IMR-90 (cell line): ENCODE data around the gene ELL2. TPM values are rescaled to one million over a fixed set of nuclear protein-coding genes. Genes with fewer than 3 reads are reported as not detected.
A peak's percentile ranks its signal among the peaks of the same experiment; 100 is the strongest.

Source experiments
- ATAC-seq: fragments of 200-7000 bp; cut with Tn5 transposase; 2 replicates; pipeline ENCODE4 v1.9.1; 2020; ENCODE audit warnings: low read depth, mild to moderate bottlenecking, moderate library complexity
- BruUV-seq: library from RNA; stranded (reverse); fragments of 400-500 nt; replicated peaks from 2 replicates; lab custom pipeline; 2021; lab: Mats Ljungman, UMichigan
- CTCF ChIA-PET: fragments of 300-600 bp; formaldehyde crosslinking; extraction: SDS; loops from one replicate; lab custom pipeline; 2021; ENCODE audit warnings: antibody characterized with exemption; lab: Yijun Ruan, JAX
- POLR2A ChIA-PET: fragments of 300-600 bp; sonication (Branson Sonifier 250); formaldehyde crosslinking; loops from one replicate; lab custom pipeline; 2022; ENCODE audit warnings: antibody characterized with exemption; ENCODE audit not compliant: unreplicated experiment; lab: Charles Lee
- DNase-seq: peaks from one replicate; pipeline ENCODE4 v3.0.0; 2013
- H2AFZ ChIP-seq: replicated peaks from 2 replicates; pipeline ENCODE3; 2013; ENCODE audit warnings: low read length, mild to moderate bottlenecking; ENCODE audit not compliant: poor library complexity
- H2AK5ac ChIP-seq: 2 replicates; pipeline ENCODE4 v1.6.1; 2013; ENCODE audit warnings: low read depth, low read length, inconsistent platforms
- H2AK9ac ChIP-seq: replicated peaks from 2 replicates; pipeline ENCODE3; 2013; ENCODE audit warnings: mild to moderate bottlenecking, low read depth, low read length, moderate library complexity; ENCODE audit not compliant: poor library complexity
- H2BK120ac ChIP-seq: 2 replicates; pipeline ENCODE4 v1.6.1; 2013; ENCODE audit warnings: low read depth, low read length, inconsistent platforms
- H2BK15ac ChIP-seq: 3 replicates; pipeline ENCODE4 v1.6.1; 2013; ENCODE audit warnings: low read depth, low read length, inconsistent platforms
- H2BK20ac ChIP-seq: 2 replicates; pipeline ENCODE4 v1.6.1; 2013; ENCODE audit warnings: low read depth, mild to moderate bottlenecking, inconsistent platforms, low read length, moderate library complexity
- H2BK5ac ChIP-seq: 2 replicates; pipeline ENCODE4 v1.6.1; 2013; ENCODE audit warnings: mild to moderate bottlenecking, low read depth, low read length, inconsistent platforms; ENCODE audit not compliant: poor library complexity, severe bottlenecking
- H3K14ac ChIP-seq: replicated peaks from 2 replicates; pipeline ENCODE4 v1.6.1; 2013; ENCODE audit warnings: low read depth, low read length, inconsistent platforms
- H3K18ac ChIP-seq: 2 replicates; pipeline ENCODE4 v1.6.1; 2013; ENCODE audit warnings: low read depth, low read length, control low read depth
- H3K23ac ChIP-seq: 2 replicates; pipeline ENCODE4 v1.6.1; 2013; ENCODE audit warnings: low read depth, low read length, inconsistent platforms
- H3K27ac ChIP-seq: 2 replicates; pipeline ENCODE4 v1.5.1; 2013; ENCODE audit warnings: mild to moderate bottlenecking, control low read depth, low read length; ENCODE audit not compliant: insufficient read depth
- H3K27me3 ChIP-seq: 2 replicates; pipeline ENCODE4 v1.6.1; 2013; ENCODE audit warnings: low read length; ENCODE audit not compliant: control insufficient read depth, insufficient read depth
- H3K36me3 ChIP-seq: 2 replicates; pipeline ENCODE4 v1.6.1; 2013; ENCODE audit warnings: low read length, mixed read lengths; ENCODE audit not compliant: control insufficient read depth, insufficient read depth
- H3K4ac ChIP-seq: 2 replicates; pipeline ENCODE4 v1.6.1; 2013; ENCODE audit warnings: low read depth, low read length, inconsistent platforms
- H3K4me1 ChIP-seq: 2 replicates; pipeline ENCODE4 v1.6.1; 2013; ENCODE audit warnings: low read length, mixed read lengths; ENCODE audit not compliant: control insufficient read depth, insufficient read depth
- H3K4me2 ChIP-seq: 2 replicates; pipeline ENCODE4 v1.6.1; 2013; ENCODE audit warnings: low read depth, mild to moderate bottlenecking, control low read depth, low read length, moderate library complexity
- H3K4me3 ChIP-seq: 2 replicates; pipeline ENCODE4 v1.5.1; 2013; ENCODE audit warnings: low read depth, mild to moderate bottlenecking, control low read depth, low read length, moderate library complexity; ENCODE audit not compliant: insufficient read depth
- H3K56ac ChIP-seq: 2 replicates; pipeline ENCODE4 v1.6.1; 2013; ENCODE audit warnings: low read length, inconsistent platforms; ENCODE audit not compliant: insufficient read depth; ENCODE audit errors: extremely low read depth
- H3K79me1 ChIP-seq, 2 experiments: 2 replicates each; pipeline ENCODE4 v1.6.1; 2013; ENCODE audit warnings: low read length in 2 of 2, inconsistent platforms in 1 of 2, low read depth in 1 of 2
- H3K9ac ChIP-seq: 2 replicates; pipeline ENCODE4 v1.6.1; 2013; ENCODE audit warnings: low read depth, low read length, control low read depth
- H3K9me1 ChIP-seq: 2 replicates; pipeline ENCODE4 v1.6.1; 2013; ENCODE audit warnings: low read length, inconsistent platforms; ENCODE audit not compliant: insufficient read depth
- H3K9me3 ChIP-seq: 2 replicates; pipeline ENCODE4 v1.6.1; 2013; ENCODE audit warnings: low read length; ENCODE audit not compliant: control insufficient read depth, insufficient read depth
- H4K20me1 ChIP-seq: 2 replicates; pipeline ENCODE4 v1.6.1; 2013; ENCODE audit warnings: low read length, inconsistent platforms; ENCODE audit not compliant: insufficient read depth
- H4K5ac ChIP-seq: 2 replicates; pipeline ENCODE4 v1.6.1; 2013; ENCODE audit warnings: mild to moderate bottlenecking, low read depth, low read length, control low read depth
- H4K8ac ChIP-seq, 2 experiments: 2 replicates each; pipeline ENCODE4 v1.6.1; 2013; ENCODE audit warnings: low read depth in 2 of 2, low read length in 2 of 2, control low read depth in 1 of 2, inconsistent platforms in 1 of 2
- H4K91ac ChIP-seq: 2 replicates; pipeline ENCODE4 v1.6.1; 2013; ENCODE audit warnings: low read depth, low read length, inconsistent platforms; ENCODE audit not compliant: insufficient read depth
- BHLHE40 ChIP-seq: fragments of 150-350 bp; IDR thresholded peaks from 2 replicates; pipeline ENCODE4 v1.6.1; 2016; ENCODE audit warnings: mild to moderate bottlenecking, low read depth, low read length
- CEBPB ChIP-seq: IDR thresholded peaks from 2 replicates; pipeline ENCODE4 v1.6.1; 2012; ENCODE audit warnings: low read depth, low read length, improper control_type of control experiment
- CHD1 ChIP-seq: IDR thresholded peaks from 2 replicates; pipeline ENCODE4 v1.6.1; 2012; ENCODE audit warnings: low read depth, low read length, improper control_type of control experiment
- FOS ChIP-seq: fragments of 150-350 bp; IDR thresholded peaks from 2 replicates; pipeline ENCODE4 v1.6.1; 2016; ENCODE audit warnings: low read depth, low read length
- MAFK ChIP-seq: IDR thresholded peaks from 2 replicates; pipeline ENCODE4 v1.6.1; 2012; ENCODE audit warnings: low read depth, low read length, improper control_type of control experiment
- MAZ ChIP-seq: IDR thresholded peaks from 2 replicates; pipeline ENCODE4 v1.6.1; 2012; ENCODE audit warnings: low read depth, mild to moderate bottlenecking, low read length, improper control_type of control experiment, moderate library complexity, borderline replicate concordance
- MXI1 ChIP-seq: IDR thresholded peaks from 2 replicates; pipeline ENCODE4 v1.6.1; 2012; ENCODE audit warnings: low read depth, mild to moderate bottlenecking, low read length, moderate library complexity, borderline replicate concordance
- NFE2L2 ChIP-seq: fragments of 150-350 bp; IDR thresholded peaks from 2 replicates; pipeline ENCODE4 v1.6.1; 2016; ENCODE audit warnings: low read depth, mild to moderate bottlenecking, low read length
- POLR2A ChIP-seq: IDR thresholded peaks from 2 replicates; pipeline ENCODE4 v1.6.1; 2012; ENCODE audit warnings: mild to moderate bottlenecking, low read depth, low read length
- RAD21 ChIP-seq: IDR thresholded peaks from 2 replicates; pipeline ENCODE4 v1.6.1; 2012; ENCODE audit warnings: low read length, improper control_type of control experiment
- RCOR1 ChIP-seq: IDR thresholded peaks from 2 replicates; pipeline ENCODE4 v1.6.1; 2012; ENCODE audit warnings: mild to moderate bottlenecking, low read length, improper control_type of control experiment; ENCODE audit not compliant: insufficient replicate concordance
- RFX5 ChIP-seq: IDR thresholded peaks from 2 replicates; pipeline ENCODE4 v1.8.0; 2012; ENCODE audit warnings: low read depth, mild to moderate bottlenecking, low read length, moderate library complexity
- SMC3 ChIP-seq: fragments of 150-350 bp; IDR thresholded peaks from 2 replicates; pipeline ENCODE4 v1.6.1; 2016; ENCODE audit warnings: low read depth, mild to moderate bottlenecking, antibody characterized with exemption, low read length, moderate library complexity
- USF2 ChIP-seq: fragments of 150-350 bp; IDR thresholded peaks from 2 replicates; pipeline ENCODE4 v1.6.1; 2017; ENCODE audit warnings: mild to moderate bottlenecking, antibody characterized with exemption, low read length, low read depth
- WGBS, 2 experiments: methylation state at CpG; one replicate each; pipeline versions ENCODE4 v1.1.5 to v1.1.7; 2013; ENCODE audit warnings: missing lambda C conversion rate in 2 of 2; ENCODE audit not compliant: insufficient read length in 1 of 2; ENCODE audit errors: extremely low coverage in 2 of 2; 5-methylcytosine and 5-hydroxymethylcytosine counted together
- dilution Hi-C: fragments of 300-500 bp; cut with HindIII; formaldehyde crosslinking; loops from one replicate; pipeline ENCODE4 v1.14.3; 2018; ENCODE audit warnings: low sequenced_read_pairs; ENCODE audit not compliant: unreplicated experiment
- in situ Hi-C: fragments of 300-500 bp; cut with MboI; formaldehyde crosslinking; loops from 3 replicates; pipeline ENCODE4 v1.14.3; 2019; ENCODE audit warnings: low sequenced_read_pairs, inconsistent platforms, mixed read lengths
- intact Hi-C: fragments of 100-400 bp; cut with micrococcal nuclease; formaldehyde crosslinking; loops from 2 replicates; pipeline ENCODE4 v1.10.0; 2022
- polyA plus RNA-seq, 3 experiments: library from polyadenylated mRNA; depleted of rRNA; stranded (reverse); fragments of >200 nt; gene quantifications; 2 replicates each; pipeline ENCODE4 v1.2.3, GENCODE V29; 2012; ENCODE audit warnings: low replicate concordance in 1 of 3
- total RNA-seq: library from RNA; depleted of rRNA; stranded (reverse); fragments of >200 nt; gene quantifications from 2 replicates; pipeline ENCODE4 v1.2.3, GENCODE V29; 2012
- TF ChIP-seq, protein P1 (sequence below): conservative IDR thresholded peaks from 2 replicates; pipeline ENCODE4 v1.5.1; 2012; ENCODE audit warnings: mild to moderate bottlenecking, low read depth, low read length, improper control_type of control experiment
- TF ChIP-seq, protein P2 (sequence below): fragments of 150-350 bp; IDR thresholded peaks from 2 replicates; pipeline ENCODE4 v1.6.1; 2016; ENCODE audit warnings: low read depth, mild to moderate bottlenecking, low read length, moderate library complexity, borderline replicate concordance

ELL2 gene
- total and polyA plus RNA-seq, 2 of the 4 experiments (the other 2 are of a cell fraction) = 61.4 to 92.5 TPM

- in situ Hi-C loops (no loop called here), dilution Hi-C loops (no loop called here), intact Hi-C loops (no loop called here)
- no peaks in the 10 kb centered on the region for H3K36me3 ChIP-seq
- H3K4me2 ChIP-seq = no peak overlapping the region
- no peak overlapping the region for H2AK5ac ChIP-seq
- H3K4me3 ChIP-seq = no peak overlapping the region
- TF ChIP-seq SMC3 (no peak), NFE2L2 (no peak), CEBPB (no peak), RCOR1 (no peak), CHD1 (no peak), USF2 (no peak), POLR2A (no peak), RFX5 (no peak), FOS (no peak), RAD21 (no peak), MAFK (no peak), MAZ (no peak), BHLHE40 (no peak), MXI1 (no peak)
- TF ChIP-seq, protein P1, sequence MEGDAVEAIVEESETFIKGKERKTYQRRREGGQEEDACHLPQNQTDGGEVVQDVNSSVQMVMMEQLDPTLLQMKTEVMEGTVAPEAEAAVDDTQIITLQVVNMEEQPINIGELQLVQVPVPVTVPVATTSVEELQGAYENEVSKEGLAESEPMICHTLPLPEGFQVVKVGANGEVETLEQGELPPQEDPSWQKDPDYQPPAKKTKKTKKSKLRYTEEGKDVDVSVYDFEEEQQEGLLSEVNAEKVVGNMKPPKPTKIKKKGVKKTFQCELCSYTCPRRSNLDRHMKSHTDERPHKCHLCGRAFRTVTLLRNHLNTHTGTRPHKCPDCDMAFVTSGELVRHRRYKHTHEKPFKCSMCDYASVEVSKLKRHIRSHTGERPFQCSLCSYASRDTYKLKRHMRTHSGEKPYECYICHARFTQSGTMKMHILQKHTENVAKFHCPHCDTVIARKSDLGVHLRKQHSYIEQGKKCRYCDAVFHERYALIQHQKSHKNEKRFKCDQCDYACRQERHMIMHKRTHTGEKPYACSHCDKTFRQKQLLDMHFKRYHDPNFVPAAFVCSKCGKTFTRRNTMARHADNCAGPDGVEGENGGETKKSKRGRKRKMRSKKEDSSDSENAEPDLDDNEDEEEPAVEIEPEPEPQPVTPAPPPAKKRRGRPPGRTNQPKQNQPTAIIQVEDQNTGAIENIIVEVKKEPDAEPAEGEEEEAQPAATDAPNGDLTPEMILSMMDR = no peak
- TF ChIP-seq, protein P2, sequence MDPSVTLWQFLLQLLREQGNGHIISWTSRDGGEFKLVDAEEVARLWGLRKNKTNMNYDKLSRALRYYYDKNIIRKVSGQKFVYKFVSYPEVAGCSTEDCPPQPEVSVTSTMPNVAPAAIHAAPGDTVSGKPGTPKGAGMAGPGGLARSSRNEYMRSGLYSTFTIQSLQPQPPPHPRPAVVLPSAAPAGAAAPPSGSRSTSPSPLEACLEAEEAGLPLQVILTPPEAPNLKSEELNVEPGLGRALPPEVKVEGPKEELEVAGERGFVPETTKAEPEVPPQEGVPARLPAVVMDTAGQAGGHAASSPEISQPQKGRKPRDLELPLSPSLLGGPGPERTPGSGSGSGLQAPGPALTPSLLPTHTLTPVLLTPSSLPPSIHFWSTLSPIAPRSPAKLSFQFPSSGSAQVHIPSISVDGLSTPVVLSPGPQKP = no peak
- no peak for DNase-seq
- no peak for ATAC-seq
- H2AK9ac ChIP-seq = no peak overlapping the region
- no peak overlapping the region for H3K27ac ChIP-seq
- no peak overlapping the region for H2BK120ac ChIP-seq
- H3K9me3 ChIP-seq = no peaks in the 10 kb centered on the region
- peak overlapping the region; percentile 48; the same call in 1 of the 2 replicates for H3K23ac ChIP-seq
- H3K9ac ChIP-seq = no peak overlapping the region
- H3K27me3 ChIP-seq = no peaks in the 10 kb centered on the region
- peak overlapping the region; percentile 30; the same call in 1 of the 2 replicates for H3K4ac ChIP-seq
- H4K8ac ChIP-seq = no peak overlapping the region
- no peak overlapping the region for H4K91ac ChIP-seq
- peaks cover 19% of the 10 kb centered on the region for H3K9me1 ChIP-seq
- H3K4me1 ChIP-seq = peaks cover 11% of the 10 kb centered on the region
- no CpG with 5 or more reads among the region's 3 CpGs for WGBS, 2 experiments
- H2BK15ac ChIP-seq = peak overlapping the region; percentile 29; the same call in 1 of the 3 replicates
- H4K5ac ChIP-seq = no peak overlapping the region
- no peak overlapping the region for H2BK20ac ChIP-seq
- CTCF ChIA-PET = interaction anchor here (0.5 to 0.7 kb wide), 2 partner anchors 9 to 1132 kb away, joined by 5 to 6 read pairs; no protein-coding TSS in a partner anchor
- no TSS peak for BruUV-seq
- no peaks in the 10 kb centered on the region for H4K20me1 ChIP-seq
- H3K18ac ChIP-seq = no peak overlapping the region
- no peak overlapping the region for H2BK5ac ChIP-seq
- peaks cover 0 to 4% of the 10 kb centered on the region in 2 experiments; a peak in 3 of 4 replicates for H3K79me1 ChIP-seq
- H3K14ac ChIP-seq = no peak overlapping the region; the same call in 1 of the 2 replicates
- H3K56ac ChIP-seq = no peak overlapping the region
- POLR2A ChIA-PET = no interaction called here
- H2AFZ ChIP-seq = no peak overlapping the region
Measured at GRCh38 chr5:95874246-95874645, 87.4 kb downstream of the ELL2 start.
